GM23248 (cell line): ENCODE results near the gene ATP7B. TPM values are rescaled to one million over a fixed set of nuclear protein-coding genes. Genes with fewer than 3 reads are reported as not detected.

Experiments used
- DNase-seq: peaks from one replicate; pipeline ENCODE4 v3.0.0-alpha.2; 2015
- H2AFZ ChIP-seq: fragments of 200-600 bp; sonication (generic); 2 replicates; pipeline ENCODE4 v1.6.1; 2016; ENCODE audit warnings: antibody characterized with exemption
- H3F3A ChIP-seq: fragments of 200-600 bp; sonication (generic); 2 replicates; pipeline ENCODE4 v1.6.1; 2016; ENCODE audit warnings: mild to moderate bottlenecking, antibody characterized with exemption, mixed run types; ENCODE audit not compliant: insufficient read depth
- H3K27ac ChIP-seq: fragments of 200-600 bp; sonication (generic); 2 replicates; pipeline ENCODE4 v1.5.1; 2016; ENCODE audit warnings: mild to moderate bottlenecking
- H3K27me3 ChIP-seq: fragments of 200-600 bp; sonication (generic); replicated peaks from 2 replicates; pipeline ENCODE4 v1.6.1; 2016; ENCODE audit warnings: mild to moderate bottlenecking; ENCODE audit not compliant: insufficient read depth
- H3K36me3 ChIP-seq: fragments of 200-600 bp; sonication (generic); 2 replicates; pipeline ENCODE4 v1.6.1; 2016; ENCODE audit warnings: low read depth, mild to moderate bottlenecking
- H3K4me1 ChIP-seq: fragments of 200-600 bp; sonication (generic); 2 replicates; pipeline ENCODE4 v1.6.1; 2016; ENCODE audit warnings: mild to moderate bottlenecking; ENCODE audit not compliant: insufficient read depth
- H3K4me2 ChIP-seq: fragments of 200-600 bp; sonication (generic); one replicate; pipeline ENCODE4 v1.6.1; 2016; ENCODE audit warnings: mild to moderate bottlenecking; ENCODE audit not compliant: unreplicated experiment
- H3K4me3 ChIP-seq: fragments of 200-600 bp; sonication (generic); 2 replicates; pipeline ENCODE4 v1.5.1; 2016; ENCODE audit warnings: mild to moderate bottlenecking
- H3K79me2 ChIP-seq: fragments of 200-600 bp; sonication (generic); 2 replicates; pipeline ENCODE4 v1.6.1; 2016; ENCODE audit warnings: mild to moderate bottlenecking; ENCODE audit not compliant: insufficient read depth
- H3K9ac ChIP-seq: fragments of 200-600 bp; sonication (generic); 2 replicates; pipeline ENCODE4 v1.6.1; 2016; ENCODE audit warnings: mild to moderate bottlenecking
- H3K9me2 ChIP-seq: fragments of 200-600 bp; sonication (generic); 2 replicates; pipeline ENCODE4 v1.6.1; 2016; ENCODE audit warnings: mixed run types, mild to moderate bottlenecking, moderate library complexity; ENCODE audit not compliant: insufficient read depth
- H3K9me3 ChIP-seq: fragments of 200-600 bp; sonication (generic); one replicate; pipeline ENCODE4 v1.6.1; 2017; ENCODE audit warnings: low read depth
- H4K20me1 ChIP-seq: fragments of 200-600 bp; sonication (generic); 2 replicates; pipeline ENCODE4 v1.6.0; 2016; ENCODE audit not compliant: insufficient read depth
- EZH2 ChIP-seq: fragments of 200-600 bp; sonication (generic); IDR thresholded peaks from 2 replicates; pipeline ENCODE4 v1.6.1; 2018; ENCODE audit warnings: antibody characterized with exemption, mild to moderate bottlenecking; ENCODE audit not compliant: insufficient read depth, poor library complexity, severe bottlenecking
- EZH2phosphoT487 ChIP-seq: fragments of 200-600 bp; sonication (generic); IDR thresholded peaks from 2 replicates; pipeline ENCODE4 v1.6.1; 2018; ENCODE audit warnings: antibody characterized with exemption, moderate library complexity, mild to moderate bottlenecking, low read depth; ENCODE audit not compliant: insufficient read depth
- WGBS, 2 experiments: methylation state at CpG; one replicate each; pipeline ENCODE4 v1.1.6; 2015 to 2017; ENCODE audit warnings: low lambda C conversion rate in 2 of 2, low coverage in 1 of 2; ENCODE audit errors: missing lambda C conversion rate in 2 of 2; 5-methylcytosine and 5-hydroxymethylcytosine counted together
- in situ Hi-C: fragments of 300-500 bp; cut with MboI; formaldehyde crosslinking; loops from 2 replicates; pipeline ENCODE4 v1.15.0; 2020
- polyA plus RNA-seq: library from polyadenylated mRNA; unstranded; fragments of >200 nt; fragmentation: Nextera tagmentation; extraction: Ambion mirVana; gene quantifications from 2 replicates; pipeline ENCODE4 v1.2.1, GENCODE V29; 2016
- total RNA-seq: library from RNA; depleted of rRNA; stranded (reverse); fragments of >200 nt; shearing (Covaris generic); gene quantifications from 2 replicates; pipeline ENCODE4 v1.2.3, GENCODE V29; 2014

ATP7B gene
- total and polyA plus RNA-seq, 2 experiments from 2014 or later, result 0.10 to 0.32 TPM

GRCh38 chr13:51997186-51997585 is 14.1 kb downstream of the ATP7B start:
- in situ Hi-C loops, result no loop called here
- Histone ChIP-seq H3K36me3 (no peaks in the 10 kb centered on the region), H3K4me1 (no peaks in the 10 kb centered on the region), H3K27me3 (peaks cover 53% of the 10 kb centered on the region), H3K4me2 (no peak overlapping the region), H3K4me3 (no peak overlapping the region), H3K79me2 (no peaks in the 10 kb centered on the region), H4K20me1 (no peaks in the 10 kb centered on the region), H2AFZ (no peak overlapping the region), H3K9me3 (no peaks in the 10 kb centered on the region), H3K27ac (no peak overlapping the region), H3K9ac (no peak overlapping the region), H3F3A (no peaks in the 10 kb centered on the region), H3K9me2 (no peaks in the 10 kb centered on the region)
- TF ChIP-seq EZH2, result no peak
- TF ChIP-seq EZH2phosphoT487, result no peak
- no peak for DNase-seq
- WGBS, 2 experiments, result 50 to 54% methylated on average over 2 of the region's 2 CpGs

DNA sequence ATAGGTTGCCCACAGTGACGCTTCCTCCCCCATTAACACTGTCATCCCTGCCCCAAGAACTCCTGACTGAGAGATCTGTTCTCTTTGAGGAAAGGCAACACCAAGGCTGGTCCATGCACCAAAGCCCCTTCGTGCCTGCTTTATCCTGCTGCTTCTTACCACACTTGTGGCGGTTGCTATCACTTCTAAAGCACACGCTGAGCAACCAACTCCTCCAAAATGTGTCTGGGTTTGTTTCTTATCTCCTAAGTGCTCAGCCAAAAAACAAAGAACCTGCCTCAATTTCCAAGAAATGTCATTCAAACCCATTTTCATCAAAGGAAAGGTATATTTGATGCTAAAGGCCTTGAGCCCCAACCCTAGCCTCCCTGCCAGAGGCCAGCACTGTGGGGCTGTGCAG is 14.6 kb downstream of the ATP7B start:
- no peaks in the 10 kb centered on the region for H4K20me1 ChIP-seq

DNA sequence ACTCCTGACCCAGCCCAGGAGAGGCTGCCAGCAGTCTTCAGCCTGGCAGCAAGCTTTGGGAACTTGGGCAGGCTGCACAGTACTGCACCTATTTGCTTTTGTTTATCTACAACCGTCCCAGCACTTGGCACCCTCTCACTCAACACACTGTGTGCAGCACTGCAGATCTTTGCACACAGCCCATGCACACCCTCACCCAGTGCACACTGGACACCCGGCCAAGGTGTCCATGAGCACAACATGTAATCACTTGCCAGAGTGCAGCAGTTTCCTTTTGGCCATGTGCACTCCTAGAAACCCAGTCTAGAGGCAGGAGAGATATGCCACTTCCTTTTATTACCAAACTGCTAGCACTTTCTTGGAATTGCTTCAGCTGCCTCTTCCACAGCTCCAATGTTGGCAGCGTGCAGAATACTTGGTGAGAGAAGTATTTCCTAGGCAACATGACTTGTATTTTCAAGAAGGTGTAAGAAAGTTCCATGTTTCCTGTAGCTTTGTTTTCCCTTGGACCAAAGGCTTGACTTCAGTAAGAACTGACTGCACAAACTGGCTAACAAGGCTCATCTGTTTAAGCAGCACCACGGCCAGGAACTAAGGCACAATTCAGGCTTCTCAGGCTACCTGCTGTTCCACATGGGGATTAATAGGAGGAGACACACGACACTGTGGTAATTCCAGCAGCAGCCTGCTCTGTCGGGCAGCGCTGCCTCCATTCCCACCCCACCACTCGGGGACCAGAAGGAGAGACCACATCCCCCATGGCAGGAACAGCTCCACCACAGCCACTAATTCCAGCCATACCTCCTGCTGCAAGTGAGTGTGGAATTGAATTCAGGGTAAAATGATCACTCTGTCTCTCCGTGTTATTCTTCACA is 15.3 kb downstream of the ATP7B start:
- H3K79me2 ChIP-seq, result no peaks in the 10 kb centered on the region
- H3K9ac ChIP-seq, result no peak overlapping the region
- no peak overlapping the region for H3K4me2 ChIP-seq
- no peak overlapping the region for H3K4me3 ChIP-seq
- no peaks in the 10 kb centered on the region for H4K20me1 ChIP-seq
- no peak overlapping the region for H2AFZ ChIP-seq
- H3K9me3 ChIP-seq, result no peaks in the 10 kb centered on the region
- in situ Hi-C loops, result no loop called here
- no peak for DNase-seq
- no peaks in the 10 kb centered on the region for H3K36me3 ChIP-seq
- peaks cover 53% of the 10 kb centered on the region for H3K27me3 ChIP-seq
- 1 to 4% methylated on average over 9 of the region's 9 CpGs for WGBS, 2 experiments
- no peak for TF ChIP-seq EZH2phosphoT487
- no peak for TF ChIP-seq EZH2
- no peak overlapping the region for H3K27ac ChIP-seq
- H3K9me2 ChIP-seq, result no peaks in the 10 kb centered on the region
- no peaks in the 10 kb centered on the region for H3K4me1 ChIP-seq
- H3F3A ChIP-seq, result no peaks in the 10 kb centered on the region

More for the DNA sequence above, 14.6 kb downstream of the ATP7B start:
- no peak overlapping the region for H3K4me3 ChIP-seq
- no peaks in the 10 kb centered on the region for H3F3A ChIP-seq
- no peak overlapping the region for H2AFZ ChIP-seq
- no peak overlapping the region for H3K4me2 ChIP-seq
- H3K79me2 ChIP-seq, result no peaks in the 10 kb centered on the region
- no peak overlapping the region for H3K27ac ChIP-seq
- H3K36me3 ChIP-seq, result no peaks in the 10 kb centered on the region
- no peak for TF ChIP-seq EZH2phosphoT487
- TF ChIP-seq EZH2, result no peak
- no peaks in the 10 kb centered on the region for H3K9me2 ChIP-seq
- 55 to 68% methylated on average over 4 of the region's 4 CpGs for WGBS, 2 experiments
- no peaks in the 10 kb centered on the region for H3K4me1 ChIP-seq
- H3K27me3 ChIP-seq, result peaks cover 53% of the 10 kb centered on the region
- DNase-seq, result no peak
- no peak overlapping the region for H3K9ac ChIP-seq
- H3K9me3 ChIP-seq, result no peaks in the 10 kb centered on the region
- in situ Hi-C loops, result no loop called here

- Histone ChIP-seq H3K4me1 (no peaks in the 10 kb centered on the region), H3K27ac (no peak overlapping the region), H2AFZ (no peak overlapping the region), H4K20me1 (no peaks in the 10 kb centered on the region), H3K27me3 (peaks cover 43% of the 10 kb centered on the region), H3K36me3 (no peaks in the 10 kb centered on the region), H3K79me2 (no peaks in the 10 kb centered on the region), H3F3A (no peaks in the 10 kb centered on the region), H3K9me2 (no peaks in the 10 kb centered on the region), H3K4me2 (no peak overlapping the region), H3K4me3 (no peak overlapping the region), H3K9ac (no peak overlapping the region), H3K9me3 (no peaks in the 10 kb centered on the region)
- DNase-seq, result no peak
- WGBS, 2 experiments, result 51 to 58% methylated on average over 2 of the region's 2 CpGs
- TF ChIP-seq EZH2 (no peak), EZH2phosphoT487 (no peak)
- in situ Hi-C loops, result no loop called here
Measured at GRCh38 chr13:51993713-51994112, 17.5 kb downstream of the ATP7B start.
